ENCODE results near the gene GAS5. TPM values are rescaled to one million over a fixed set of nuclear protein-coding genes. Genes with fewer than 3 reads are reported as not detected.

Gene GAS5
- total and polyA plus RNA-seq, 2 of the 8 experiments (the other 6 are each of a cell fraction or from before 2014, with no cell fraction given) = 799 to 1,238 TPM

DNA sequence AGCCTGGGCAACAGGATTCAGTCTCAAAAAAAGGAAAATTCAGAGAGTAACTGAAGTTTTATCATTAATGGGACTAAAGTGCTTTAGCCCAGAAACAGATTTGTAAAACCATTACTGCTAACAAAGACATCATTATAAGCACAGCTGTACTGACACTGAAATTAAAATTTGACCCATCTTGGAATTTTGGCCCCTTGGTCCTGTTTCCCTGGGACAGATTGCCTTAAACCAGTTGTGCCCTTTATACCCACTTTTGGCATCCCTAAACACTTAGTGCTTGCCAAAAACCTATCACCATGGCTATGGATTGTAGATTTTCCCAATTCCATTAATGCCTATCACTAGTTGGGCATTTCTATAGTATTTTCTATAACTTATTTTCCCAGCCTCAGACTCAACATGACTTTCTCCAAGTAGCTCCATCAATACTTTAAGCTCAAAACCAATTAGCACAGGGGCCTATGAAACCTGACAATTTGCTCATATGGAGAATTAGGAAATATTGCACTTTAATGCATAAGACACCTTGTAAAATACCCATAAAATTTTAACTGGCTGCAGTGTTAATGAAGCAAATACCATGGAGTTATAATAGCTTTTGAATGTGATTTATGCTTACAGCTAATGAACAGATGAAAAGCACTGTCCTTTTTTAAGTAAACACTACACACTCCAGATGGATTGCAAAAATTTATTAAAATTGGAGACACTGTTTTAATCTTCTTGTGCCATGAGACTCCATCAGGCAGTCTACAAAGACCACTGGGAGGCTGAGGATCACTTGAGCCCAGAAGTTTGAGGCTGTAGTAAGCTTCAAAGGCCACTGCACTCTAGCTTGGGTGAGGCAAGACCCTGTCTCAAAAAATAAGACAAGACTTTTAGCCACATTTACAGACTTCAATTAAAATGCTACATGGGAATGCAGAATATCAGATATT lies 4.3 kb downstream of the GAS5 start (continued):
- TF ChIP-seq, protein P1, sequence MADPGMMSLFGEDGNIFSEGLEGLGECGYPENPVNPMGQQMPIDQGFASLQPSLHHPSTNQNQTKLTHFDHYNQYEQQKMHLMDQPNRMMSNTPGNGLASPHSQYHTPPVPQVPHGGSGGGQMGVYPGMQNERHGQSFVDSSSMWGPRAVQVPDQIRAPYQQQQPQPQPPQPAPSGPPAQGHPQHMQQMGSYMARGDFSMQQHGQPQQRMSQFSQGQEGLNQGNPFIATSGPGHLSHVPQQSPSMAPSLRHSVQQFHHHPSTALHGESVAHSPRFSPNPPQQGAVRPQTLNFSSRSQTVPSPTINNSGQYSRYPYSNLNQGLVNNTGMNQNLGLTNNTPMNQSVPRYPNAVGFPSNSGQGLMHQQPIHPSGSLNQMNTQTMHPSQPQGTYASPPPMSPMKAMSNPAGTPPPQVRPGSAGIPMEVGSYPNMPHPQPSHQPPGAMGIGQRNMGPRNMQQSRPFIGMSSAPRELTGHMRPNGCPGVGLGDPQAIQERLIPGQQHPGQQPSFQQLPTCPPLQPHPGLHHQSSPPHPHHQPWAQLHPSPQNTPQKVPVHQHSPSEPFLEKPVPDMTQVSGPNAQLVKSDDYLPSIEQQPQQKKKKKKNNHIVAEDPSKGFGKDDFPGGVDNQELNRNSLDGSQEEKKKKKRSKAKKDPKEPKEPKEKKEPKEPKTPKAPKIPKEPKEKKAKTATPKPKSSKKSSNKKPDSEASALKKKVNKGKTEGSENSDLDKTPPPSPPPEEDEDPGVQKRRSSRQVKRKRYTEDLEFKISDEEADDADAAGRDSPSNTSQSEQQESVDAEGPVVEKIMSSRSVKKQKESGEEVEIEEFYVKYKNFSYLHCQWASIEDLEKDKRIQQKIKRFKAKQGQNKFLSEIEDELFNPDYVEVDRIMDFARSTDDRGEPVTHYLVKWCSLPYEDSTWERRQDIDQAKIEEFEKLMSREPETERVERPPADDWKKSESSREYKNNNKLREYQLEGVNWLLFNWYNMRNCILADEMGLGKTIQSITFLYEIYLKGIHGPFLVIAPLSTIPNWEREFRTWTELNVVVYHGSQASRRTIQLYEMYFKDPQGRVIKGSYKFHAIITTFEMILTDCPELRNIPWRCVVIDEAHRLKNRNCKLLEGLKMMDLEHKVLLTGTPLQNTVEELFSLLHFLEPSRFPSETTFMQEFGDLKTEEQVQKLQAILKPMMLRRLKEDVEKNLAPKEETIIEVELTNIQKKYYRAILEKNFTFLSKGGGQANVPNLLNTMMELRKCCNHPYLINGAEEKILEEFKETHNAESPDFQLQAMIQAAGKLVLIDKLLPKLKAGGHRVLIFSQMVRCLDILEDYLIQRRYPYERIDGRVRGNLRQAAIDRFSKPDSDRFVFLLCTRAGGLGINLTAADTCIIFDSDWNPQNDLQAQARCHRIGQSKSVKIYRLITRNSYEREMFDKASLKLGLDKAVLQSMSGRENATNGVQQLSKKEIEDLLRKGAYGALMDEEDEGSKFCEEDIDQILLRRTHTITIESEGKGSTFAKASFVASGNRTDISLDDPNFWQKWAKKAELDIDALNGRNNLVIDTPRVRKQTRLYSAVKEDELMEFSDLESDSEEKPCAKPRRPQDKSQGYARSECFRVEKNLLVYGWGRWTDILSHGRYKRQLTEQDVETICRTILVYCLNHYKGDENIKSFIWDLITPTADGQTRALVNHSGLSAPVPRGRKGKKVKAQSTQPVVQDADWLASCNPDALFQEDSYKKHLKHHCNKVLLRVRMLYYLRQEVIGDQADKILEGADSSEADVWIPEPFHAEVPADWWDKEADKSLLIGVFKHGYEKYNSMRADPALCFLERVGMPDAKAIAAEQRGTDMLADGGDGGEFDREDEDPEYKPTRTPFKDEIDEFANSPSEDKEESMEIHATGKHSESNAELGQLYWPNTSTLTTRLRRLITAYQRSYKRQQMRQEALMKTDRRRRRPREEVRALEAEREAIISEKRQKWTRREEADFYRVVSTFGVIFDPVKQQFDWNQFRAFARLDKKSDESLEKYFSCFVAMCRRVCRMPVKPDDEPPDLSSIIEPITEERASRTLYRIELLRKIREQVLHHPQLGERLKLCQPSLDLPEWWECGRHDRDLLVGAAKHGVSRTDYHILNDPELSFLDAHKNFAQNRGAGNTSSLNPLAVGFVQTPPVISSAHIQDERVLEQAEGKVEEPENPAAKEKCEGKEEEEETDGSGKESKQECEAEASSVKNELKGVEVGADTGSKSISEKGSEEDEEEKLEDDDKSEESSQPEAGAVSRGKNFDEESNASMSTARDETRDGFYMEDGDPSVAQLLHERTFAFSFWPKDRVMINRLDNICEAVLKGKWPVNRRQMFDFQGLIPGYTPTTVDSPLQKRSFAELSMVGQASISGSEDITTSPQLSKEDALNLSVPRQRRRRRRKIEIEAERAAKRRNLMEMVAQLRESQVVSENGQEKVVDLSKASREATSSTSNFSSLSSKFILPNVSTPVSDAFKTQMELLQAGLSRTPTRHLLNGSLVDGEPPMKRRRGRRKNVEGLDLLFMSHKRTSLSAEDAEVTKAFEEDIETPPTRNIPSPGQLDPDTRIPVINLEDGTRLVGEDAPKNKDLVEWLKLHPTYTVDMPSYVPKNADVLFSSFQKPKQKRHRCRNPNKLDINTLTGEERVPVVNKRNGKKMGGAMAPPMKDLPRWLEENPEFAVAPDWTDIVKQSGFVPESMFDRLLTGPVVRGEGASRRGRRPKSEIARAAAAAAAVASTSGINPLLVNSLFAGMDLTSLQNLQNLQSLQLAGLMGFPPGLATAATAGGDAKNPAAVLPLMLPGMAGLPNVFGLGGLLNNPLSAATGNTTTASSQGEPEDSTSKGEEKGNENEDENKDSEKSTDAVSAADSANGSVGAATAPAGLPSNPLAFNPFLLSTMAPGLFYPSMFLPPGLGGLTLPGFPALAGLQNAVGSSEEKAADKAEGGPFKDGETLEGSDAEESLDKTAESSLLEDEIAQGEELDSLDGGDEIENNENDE (IDR thresholded peaks at IDR 0.05; ENCODE audit: insufficient replicate concordance, low read length) = peak; percentile 57
- TF ChIP-seq POLR2AphosphoS5 (IDR thresholded peaks at IDR 0.05; ENCODE audit: low read depth, low read length) = peak; percentile 90
- TF ChIP-seq TAF7 (optimal IDR thresholded peaks at IDR 0.05; ENCODE audit: borderline replicate concordance, low read depth, low read length) = peak; percentile 85
- TF ChIP-seq BRCA1 (IDR thresholded peaks at IDR 0.05; ENCODE audit: low read depth, low read length) = no peak
- no peak; the same call in 1 of the 2 replicates for TF ChIP-seq CHD1 (IDR thresholded peaks at IDR 0.05; ENCODE audit: low read depth, low read length)
